ENCODE measurements around the gene CCDC122.

GRCh38 chr13:43874504-43875092 lies 4.9 kb downstream of the CCDC122 start:
- TF ChIP-seq CTCF (IDR thresholded peaks at IDR 0.05; ENCODE audit: low read depth, low read length, missing input control) (peak; percentile 52), RAD21 (IDR thresholded peaks at IDR 0.05) (peak; percentile 74), EGR1 (IDR thresholded peaks at IDR 0.05; ENCODE audit: low read depth in 2 of 2) (no peak), JUND (IDR thresholded peaks at IDR 0.05) (no peak), SP1 (IDR thresholded peaks at IDR 0.05) (no peak), RXRA (IDR thresholded peaks at IDR 0.05) (no peak), ATF3 (IDR thresholded peaks at IDR 0.05) (no peak), YY1 (IDR thresholded peaks at IDR 0.05) (no peak), FOXA2 (IDR thresholded peaks at IDR 0.05) (no peak), HNF4G (IDR thresholded peaks at IDR 0.05) (no peak), FOXA1 (IDR thresholded peaks at IDR 0.05) (no peak), TAF1 (conservative IDR thresholded peaks at IDR 0.05) (no peak)
- TF ChIP-seq, protein P1, sequence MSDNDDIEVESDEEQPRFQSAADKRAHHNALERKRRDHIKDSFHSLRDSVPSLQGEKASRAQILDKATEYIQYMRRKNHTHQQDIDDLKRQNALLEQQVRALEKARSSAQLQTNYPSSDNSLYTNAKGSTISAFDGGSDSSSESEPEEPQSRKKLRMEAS (IDR thresholded peaks at IDR 0.05): no peak
- TF ChIP-seq, protein P2, sequence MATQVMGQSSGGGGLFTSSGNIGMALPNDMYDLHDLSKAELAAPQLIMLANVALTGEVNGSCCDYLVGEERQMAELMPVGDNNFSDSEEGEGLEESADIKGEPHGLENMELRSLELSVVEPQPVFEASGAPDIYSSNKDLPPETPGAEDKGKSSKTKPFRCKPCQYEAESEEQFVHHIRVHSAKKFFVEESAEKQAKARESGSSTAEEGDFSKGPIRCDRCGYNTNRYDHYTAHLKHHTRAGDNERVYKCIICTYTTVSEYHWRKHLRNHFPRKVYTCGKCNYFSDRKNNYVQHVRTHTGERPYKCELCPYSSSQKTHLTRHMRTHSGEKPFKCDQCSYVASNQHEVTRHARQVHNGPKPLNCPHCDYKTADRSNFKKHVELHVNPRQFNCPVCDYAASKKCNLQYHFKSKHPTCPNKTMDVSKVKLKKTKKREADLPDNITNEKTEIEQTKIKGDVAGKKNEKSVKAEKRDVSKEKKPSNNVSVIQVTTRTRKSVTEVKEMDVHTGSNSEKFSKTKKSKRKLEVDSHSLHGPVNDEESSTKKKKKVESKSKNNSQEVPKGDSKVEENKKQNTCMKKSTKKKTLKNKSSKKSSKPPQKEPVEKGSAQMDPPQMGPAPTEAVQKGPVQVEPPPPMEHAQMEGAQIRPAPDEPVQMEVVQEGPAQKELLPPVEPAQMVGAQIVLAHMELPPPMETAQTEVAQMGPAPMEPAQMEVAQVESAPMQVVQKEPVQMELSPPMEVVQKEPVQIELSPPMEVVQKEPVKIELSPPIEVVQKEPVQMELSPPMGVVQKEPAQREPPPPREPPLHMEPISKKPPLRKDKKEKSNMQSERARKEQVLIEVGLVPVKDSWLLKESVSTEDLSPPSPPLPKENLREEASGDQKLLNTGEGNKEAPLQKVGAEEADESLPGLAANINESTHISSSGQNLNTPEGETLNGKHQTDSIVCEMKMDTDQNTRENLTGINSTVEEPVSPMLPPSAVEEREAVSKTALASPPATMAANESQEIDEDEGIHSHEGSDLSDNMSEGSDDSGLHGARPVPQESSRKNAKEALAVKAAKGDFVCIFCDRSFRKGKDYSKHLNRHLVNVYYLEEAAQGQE (IDR thresholded peaks at IDR 0.05): no peak

Measured in liver (tissue), 3 donors.